GM19397 (cell line): ENCODE results near the gene SLC9A7.

ENCODE experiments used
- ATAC-seq: cut with Tn5 transposase; IDR thresholded peaks from one replicate; pipeline ENCODE4 v1.9.1; 2021; ENCODE audit warnings: mild to moderate bottlenecking, moderate library complexity; ENCODE audit not compliant: unreplicated experiment

The SLC9A7 gene

DNA sequence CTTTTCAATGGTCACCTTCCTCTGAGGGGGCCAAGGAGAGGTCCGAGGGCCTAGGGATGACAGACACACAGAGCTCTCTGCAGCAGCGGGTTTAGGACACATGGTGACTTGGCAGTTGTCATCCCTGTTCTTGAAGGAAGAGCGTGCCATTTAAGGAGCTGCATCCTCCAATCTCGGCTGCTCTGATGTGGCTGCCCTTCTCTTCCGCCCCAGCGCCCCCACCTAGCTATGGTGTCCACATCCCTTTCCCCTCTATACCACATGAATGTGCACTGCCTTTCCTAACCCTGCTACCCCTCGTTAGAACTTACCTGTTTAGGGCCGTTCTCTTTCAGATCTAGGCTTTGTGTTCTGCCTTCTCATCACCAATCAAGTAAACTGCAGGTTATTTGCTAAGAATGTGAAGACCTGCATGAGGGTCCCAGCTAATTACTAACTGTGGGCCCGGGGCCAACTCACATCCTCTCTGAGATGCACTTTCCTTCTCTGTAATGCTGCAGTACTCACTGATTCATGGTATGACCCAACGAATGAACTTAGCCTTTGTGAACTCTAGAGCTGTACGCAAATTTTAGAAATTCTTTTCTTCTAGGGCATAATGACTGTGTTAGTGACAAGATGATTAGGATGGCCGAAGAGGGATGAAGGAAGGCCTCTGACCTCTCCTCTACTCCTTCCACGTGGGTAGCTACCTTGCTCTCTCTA is 147.1 kb downstream of the SLC9A7 start:
- ATAC-seq: no peak

DNA sequence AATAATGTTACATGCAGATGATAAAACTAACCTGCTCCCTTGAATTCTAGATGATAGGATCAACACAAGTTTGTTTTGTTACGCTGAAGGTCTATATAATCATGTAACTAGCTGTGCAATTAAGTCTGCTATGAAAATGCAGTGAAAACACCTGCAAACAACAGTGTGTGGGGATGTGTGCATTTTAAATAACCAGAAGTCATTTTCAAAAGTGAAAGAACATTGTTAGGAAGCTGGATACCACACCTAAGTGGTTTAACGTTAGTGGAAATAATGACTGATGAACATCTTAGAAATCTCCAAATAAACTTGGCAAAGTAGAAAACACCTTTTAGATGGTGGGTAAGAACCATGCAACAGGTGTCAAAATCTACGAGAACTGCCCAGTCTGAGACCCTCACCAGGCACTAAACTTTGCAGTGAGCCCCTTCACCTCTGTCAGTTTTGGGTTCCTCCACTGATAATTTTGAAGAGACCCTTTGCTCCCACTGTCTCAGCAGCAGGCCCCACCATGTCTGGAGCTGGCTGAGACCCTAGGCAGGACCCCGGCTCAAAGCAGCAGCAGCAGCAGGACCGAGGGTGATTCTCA is 148.8 kb downstream of the SLC9A7 start:
- no peak for ATAC-seq

DNA sequence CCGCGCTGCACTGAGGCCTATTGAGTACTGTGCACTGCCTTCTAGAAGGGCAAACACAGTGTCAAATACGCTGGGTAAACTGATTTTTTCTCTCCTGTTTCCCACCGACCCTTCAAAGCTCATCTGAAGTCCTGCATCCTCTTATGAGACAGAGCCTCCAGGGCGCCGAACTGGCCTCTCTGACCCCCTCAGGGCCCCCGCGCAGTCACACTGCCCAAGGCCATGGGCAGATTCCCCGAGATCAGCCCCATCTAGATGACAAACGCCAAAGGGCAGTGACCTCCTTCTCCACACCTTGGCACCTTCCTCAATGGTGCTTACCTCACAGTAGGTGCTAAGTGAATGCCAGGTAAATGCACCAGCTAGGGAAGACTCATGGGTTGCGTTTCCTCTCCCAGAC is 151.0 kb downstream of the SLC9A7 start:
- ATAC-seq: no peak

DNA sequence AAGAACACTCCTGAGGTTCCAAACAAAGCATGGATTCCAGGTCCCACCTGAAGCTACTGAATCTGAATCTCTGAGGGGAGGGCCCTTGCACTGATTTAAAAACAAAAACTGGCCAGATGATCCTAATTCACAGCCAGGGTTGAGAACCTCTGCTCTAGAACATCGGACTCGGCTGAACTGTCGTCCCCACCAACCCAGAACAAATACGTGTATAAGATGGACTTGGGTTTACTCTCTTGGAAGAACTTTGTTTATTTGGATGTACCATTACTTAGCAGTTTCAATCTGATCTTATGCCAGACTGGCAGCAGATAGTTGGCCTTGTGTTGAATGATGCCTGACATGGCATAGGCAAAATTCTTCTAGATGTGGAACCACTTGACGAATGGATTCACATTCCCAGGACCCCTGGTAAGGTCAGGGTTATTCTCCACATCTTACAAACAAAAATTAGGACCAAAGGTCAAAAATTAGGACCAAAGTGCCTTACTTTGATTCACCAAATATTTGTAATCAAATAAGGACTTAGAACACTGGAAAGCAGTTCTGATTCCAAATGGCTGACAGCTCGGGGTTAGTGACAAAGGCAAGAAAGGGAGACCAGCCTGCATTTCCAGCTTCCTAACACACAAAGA is 156.3 kb downstream of the SLC9A7 start:
- ATAC-seq: no peak

DNA sequence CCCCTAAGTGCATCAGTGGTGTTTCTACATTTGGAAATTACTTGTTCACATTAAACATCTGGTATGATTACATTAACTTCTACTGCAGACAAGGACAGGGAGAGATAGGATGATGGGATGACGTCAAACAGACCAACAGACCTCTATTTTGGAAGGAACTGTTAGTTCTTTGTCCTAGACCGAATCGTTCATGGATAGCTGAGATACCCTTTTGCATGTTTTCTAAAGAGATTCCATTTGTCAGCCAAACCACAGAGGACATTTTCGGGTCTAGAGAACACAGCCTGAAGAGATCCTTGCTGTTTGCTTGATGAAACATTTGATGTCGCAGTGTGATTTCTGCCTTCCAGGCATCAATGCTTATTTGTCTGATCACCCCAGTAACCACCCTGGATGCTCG is 157.6 kb downstream of the SLC9A7 start:
- ATAC-seq: no peak

DNA sequence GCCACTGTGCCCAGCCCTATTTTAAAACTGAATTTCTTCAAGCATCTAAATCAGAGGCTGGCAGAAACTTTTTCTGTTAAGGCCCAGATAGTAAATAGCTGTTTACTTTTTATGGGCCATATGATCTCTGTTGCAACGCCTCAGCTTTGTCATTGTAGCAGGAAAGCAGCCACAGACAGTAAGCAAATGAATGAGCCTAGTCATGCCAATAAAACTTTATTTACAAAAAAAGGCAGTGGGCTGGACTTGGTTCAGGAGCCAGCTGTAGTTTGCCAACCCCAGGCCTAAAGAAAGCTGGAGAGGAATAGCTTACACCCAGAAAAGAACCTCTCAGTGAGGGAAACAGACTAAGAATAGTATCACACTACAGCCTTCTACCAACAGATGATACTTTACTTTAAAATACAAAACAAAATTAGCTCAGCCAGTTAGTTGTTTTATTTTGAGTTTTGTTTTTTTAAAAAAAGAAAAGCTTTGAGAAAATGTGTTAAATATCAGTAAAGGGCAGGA is 159.8 kb downstream of the SLC9A7 start:
- ATAC-seq: no peak

DNA sequence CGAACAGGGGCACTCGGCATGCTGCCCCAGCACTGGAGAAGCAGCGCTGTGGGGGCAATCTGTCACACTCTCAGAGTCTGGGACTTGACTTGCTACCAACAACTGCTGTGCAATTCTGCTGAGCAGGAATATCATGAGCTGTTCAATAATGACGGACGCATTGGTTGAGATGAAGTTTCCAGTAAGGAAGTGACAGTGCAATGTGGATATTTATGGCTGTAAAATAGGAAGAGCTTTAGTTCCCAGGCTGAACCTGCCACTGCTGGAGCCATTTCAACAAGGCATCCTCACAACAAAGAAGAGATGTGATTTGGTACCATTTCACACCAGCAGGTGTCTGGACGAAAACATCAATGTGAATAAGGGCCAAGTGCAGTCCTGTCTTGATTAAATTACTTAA is 161.1 kb downstream of the SLC9A7 start:
- ATAC-seq: no peak

DNA sequence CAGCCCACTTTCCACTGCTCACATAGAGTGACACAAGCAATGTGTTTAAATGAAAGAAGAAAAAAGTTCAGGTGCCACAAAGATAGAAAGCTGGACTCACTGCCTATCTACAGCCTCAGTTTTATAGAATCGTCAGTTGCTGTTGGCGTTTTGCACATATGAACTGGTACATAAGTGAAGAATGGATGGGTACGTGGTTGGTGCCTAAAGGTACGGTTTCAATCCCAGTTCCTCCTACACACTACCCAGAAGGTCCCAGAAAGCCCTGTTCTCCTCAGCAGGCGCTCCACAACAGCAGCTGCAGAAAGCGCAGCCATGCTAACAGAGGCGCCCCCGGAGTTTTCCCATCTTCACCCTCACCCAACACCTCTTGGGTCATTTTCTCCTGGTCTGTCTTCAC is 161.7 kb downstream of the SLC9A7 start:
- no peak for ATAC-seq

DNA sequence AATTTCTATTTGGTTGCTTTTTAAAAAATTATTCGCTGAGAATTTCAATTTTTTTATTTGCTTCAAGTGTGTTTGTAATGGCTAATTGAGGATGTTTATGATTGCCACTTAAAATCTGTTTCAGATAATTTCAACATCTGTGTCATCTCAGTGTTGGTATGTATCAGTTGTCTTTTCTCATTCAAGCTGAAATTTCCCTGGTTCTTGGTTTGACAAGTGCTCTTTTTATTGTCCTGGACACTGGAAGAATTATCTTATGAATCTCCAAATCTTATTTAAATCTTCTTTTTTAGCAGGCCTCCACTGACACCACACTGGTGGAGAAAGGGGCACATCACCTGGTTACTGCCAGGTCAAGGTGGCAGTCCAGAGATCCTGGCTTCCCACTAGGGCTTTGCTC is 163.8 kb downstream of the SLC9A7 start:
- ATAC-seq: no peak

DNA sequence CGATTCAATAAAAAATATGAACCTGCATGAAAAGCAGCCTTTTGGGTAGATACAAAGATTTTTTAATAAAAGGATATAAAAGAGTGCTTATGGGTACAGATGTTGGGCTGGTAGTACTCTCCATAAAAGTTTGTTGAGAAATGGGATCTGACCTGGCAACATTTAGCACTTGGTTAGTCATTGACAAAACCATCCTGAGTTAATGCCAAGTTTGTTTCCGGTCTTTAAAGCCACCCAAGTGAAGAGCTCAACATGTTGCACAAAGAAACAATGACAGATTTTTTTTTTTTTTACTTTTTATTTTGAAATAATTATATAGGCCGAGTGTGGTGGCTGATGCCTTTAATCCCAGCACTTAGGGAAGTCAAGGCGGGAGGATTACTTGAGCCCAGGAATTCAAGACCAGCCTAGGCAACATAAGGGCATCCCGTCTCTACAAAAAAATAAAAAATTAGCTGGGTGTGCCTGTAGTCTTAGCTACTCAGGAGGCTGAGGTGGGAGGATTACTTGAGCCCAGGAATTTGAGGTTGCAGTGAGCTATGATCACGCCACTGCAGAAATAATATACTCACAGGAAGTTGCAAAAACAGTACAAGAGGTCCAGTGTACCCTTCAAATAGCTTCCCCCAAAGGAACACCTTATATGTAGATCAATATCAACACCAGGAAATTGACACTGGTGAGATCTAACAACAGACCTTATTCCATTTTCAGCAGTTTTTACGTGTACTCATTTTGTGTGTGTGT is 168.8 kb downstream of the SLC9A7 start:
- ATAC-seq: no peak

DNA sequence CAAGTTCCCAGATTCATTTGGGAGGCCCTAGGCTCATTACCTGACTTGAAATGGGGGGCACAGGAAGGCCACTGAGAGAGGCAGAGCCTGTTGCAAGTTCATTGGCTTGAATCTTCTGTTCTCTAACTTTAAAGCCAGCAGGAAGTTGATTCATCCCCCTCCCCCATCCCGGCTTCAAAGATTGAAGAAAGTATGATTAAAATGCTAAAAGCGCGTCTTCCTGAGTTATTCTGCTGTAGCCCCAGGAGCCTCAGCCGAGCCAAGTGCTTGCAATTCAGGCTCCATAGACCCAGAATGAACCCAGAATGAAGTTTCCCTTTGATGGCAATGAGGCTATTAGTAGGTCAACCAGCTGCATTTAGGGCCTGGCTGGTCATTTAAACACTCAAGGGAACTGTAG is 170.7 kb downstream of the SLC9A7 start:
- ATAC-seq: no peak

DNA sequence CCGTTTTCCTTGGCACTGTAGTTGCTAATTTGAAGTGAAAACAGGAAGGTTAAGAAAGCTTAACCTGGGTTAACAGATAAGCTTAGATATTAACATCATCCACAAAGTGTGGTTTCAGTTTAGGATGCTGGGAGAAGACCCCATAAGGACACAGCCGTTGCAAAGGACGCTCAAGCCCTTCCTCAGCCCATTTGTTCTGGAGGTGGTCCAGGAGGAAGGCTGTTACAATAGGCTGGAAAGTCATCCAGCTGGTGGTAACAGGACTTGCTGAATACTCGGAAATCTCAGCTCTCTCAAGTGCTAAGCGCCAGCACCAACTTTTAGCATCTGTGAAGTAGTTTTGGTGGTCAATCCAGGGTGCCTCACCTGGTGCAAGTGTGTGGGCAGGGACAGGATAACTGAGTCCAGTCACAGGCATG is 171.2 kb downstream of the SLC9A7 start:
- no peak for ATAC-seq

DNA sequence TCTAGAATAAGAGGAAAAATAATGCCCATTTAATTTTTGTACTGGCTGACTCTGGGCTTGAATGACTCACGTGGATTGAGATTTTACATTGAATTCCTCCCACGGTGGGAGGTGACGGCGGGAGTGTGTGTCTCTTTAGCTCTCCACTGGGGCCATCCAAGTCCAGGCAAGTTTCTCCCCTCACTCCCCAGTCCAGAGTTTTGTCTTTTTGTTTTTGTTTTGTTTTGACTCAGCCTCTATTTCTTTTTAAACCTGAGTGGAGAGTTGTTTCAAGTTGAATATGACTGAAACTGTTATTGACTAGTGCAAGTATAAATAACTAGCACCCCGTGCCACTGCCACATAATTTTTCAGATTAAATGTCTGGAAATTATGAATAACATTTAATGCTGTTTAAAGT is 171.8 kb downstream of the SLC9A7 start:
- ATAC-seq: no peak

DNA sequence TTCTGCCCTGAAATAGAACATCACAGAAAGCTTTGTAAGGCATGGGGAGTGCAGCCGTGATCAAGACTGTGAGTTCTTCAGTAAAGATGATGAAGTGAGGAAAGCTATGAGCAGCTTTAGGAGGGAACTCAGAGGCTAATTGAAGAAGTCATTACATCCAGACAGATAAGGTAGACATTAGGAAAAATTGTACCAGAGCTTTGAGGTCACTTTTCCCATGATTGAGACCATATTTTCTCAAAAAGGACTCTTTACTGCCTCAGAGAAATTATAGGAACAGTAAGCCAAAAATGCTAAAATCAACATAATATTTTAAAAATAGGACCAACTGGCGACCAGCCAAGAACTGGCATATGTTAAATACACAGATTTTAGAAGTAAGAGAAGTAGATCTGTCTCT is 174.2 kb downstream of the SLC9A7 start:
- no peak for ATAC-seq

DNA sequence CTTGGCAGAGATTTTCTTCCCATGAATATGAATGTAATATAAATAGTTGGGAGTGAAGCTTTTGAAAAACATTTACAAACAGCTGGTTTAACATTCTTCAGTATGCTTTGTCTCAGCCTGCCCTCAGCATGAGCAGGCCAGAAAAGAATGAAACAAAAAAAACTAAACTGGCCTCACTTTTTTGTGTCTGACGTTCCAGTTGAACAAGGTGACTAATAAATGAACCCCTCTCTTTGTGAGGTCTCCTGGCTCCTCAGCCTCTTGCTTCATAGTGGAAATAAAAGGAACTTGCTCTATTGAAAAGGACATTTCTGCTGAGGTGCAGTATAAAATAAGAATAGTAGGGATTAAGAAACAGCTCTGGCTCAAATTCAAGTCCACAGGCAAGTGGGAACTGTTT is 176.0 kb downstream of the SLC9A7 start:
- no peak for ATAC-seq

DNA sequence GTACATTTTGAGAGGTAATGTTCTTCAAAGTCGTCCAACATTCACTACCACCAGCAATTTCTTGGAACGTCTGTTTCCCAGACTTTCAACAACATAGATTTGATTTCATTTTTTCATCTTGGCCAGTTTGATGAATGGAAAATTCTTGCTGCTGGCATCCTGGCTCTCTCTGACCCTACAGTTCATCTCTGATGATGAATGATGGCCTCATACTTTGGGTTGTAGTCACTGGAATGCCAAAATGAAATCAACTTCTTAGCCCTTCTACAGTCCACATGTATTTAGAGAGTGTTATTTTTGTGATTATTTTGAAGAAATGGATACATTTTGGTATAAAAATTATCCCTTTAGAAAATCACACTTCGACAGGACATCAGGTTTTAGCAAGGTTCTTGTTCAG is 176.6 kb downstream of the SLC9A7 start:
- no peak for ATAC-seq

DNA sequence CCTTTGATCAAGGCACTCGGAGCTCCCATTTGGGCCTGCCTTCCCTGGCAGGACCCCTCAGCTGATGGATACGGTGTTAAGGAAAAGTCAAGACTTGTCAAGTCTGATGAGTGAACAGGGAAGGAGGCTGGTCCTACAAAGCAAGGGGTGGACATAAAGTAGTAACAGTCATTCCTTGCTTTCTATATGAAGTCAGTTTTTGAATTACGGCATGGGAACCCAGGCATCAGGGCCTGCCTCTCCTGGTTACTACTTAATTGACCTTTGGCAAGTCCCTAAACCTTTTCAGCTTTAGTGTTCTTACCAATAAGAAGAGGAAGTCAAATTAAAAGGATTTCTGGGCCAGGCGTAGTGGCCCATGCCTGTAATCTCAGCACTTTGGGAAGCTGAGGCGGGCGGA is 178.3 kb downstream of the SLC9A7 start:
- no peak for ATAC-seq

DNA sequence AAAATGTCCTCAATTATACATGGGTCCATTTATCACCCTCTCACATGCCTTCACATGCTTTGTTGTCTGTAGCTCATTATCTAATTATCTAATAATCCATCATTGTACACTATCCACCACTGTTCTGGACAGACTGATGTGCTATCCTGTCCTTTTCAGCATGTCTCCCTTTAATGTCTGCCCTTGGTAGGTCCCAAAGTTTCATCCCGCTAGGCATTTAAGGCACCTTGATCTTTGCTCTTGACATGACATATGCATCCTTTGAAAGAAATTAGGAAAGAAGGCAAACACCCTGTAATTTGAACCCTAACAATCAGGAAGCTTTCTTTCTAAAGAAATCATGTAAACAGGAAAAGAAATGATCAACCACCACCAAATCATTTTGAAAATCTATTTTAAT is 179.7 kb downstream of the SLC9A7 start:
- no peak for ATAC-seq

DNA sequence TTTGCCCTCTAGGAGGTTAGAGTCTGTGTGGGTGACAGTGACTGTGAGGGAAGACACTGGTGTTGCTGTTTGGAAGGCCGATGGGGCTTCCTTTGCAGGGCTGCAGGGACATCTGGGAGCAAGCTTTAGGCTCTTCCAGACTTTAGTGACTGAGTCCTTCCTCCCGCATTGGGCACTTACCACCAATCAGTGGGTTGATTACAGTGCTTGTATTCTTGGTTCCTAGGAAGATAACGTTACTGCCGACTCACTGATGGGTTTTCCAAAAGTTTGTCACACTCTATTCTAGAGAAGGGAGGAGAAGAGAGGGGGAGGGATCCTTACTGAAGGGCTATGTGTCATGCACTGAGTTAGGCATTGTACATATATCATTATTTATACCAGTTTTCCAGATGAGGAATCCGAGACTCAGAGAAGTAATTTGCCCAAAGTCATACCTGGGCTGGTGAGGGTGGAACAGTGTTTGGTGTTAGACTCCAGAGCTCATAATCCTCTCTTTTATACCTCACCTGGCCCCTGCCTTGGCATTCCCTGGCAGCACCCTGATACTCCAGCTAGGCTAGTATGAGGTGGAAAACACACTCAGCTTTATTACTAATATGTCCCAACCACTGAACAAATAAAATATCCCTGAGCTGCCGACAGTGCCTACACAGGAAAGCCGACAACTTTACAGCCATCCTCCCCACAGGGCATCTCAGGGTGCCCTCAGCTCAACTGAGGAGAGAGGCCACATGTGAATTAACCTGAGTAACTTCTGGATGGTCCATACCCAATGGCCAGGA is 181.5 kb downstream of the SLC9A7 start:
- no peak for ATAC-seq

DNA sequence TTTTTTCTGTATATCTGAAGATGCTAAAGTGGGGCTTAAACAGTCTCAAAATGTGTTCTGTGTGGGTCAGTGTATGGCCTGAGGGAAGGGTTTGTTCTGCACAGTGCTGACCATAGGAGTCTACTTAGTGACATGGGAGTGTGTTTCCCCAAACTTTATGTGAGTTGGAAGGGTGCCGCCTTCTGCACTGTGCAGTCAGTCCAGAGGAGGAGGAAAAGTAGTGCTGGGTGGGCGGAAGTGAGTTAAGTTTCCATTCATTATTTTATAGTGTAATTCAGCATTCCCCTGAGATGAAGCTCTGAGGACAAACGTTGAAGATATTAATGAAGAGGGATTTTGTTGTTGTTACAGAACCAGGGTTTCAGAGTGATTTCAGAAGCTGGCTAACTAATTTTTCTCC is 182.5 kb downstream of the SLC9A7 start:
- ATAC-seq: no peak

DNA sequence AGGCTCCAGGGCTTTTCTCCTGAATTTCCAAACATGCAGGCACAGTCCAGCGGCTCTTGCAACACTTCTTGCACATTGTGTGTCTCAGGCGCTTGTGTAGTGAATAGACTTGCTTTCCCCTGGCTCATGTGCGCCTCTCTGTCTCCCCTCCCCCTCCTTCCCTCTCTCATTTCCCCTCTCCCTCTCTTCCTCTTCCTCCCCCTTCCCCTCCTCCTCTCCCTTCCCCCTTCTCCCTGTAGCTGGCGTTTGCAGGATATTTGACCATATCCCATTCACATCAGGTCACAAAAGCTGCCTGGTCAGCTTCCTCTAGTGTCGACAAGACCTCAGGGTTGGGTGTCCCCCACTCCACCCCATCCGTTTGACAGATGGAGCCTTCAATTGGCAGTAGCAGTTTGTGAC is 182.9 kb downstream of the SLC9A7 start:
- no peak for ATAC-seq
